CD8-positive, alpha-beta memory T cell (primary cell): ENCODE measurements around the gene DGKA. TPM values are rescaled to one million over a fixed set of nuclear protein-coding genes. Genes with fewer than 3 reads are reported as not detected.
"Not testable (repeated sequence)": the region's sequence is repeated elsewhere in the genome, so short reads cannot be mapped to it uniquely, and the experiment has no call there.

ENCODE experiments used
- CTCF ChIA-PET: fragments of 350-600 bp; sonication (Branson Sonifier 250); formaldehyde crosslinking; loops from one replicate; lab custom pipeline; 2021; ENCODE audit warnings: antibody characterized with exemption; lab: Charles Lee
- POLR2A ChIA-PET: fragments of 350-600 bp; sonication (Branson Sonifier 250); formaldehyde crosslinking; loops from one replicate; lab custom pipeline; 2021; ENCODE audit warnings: antibody characterized with exemption; lab: Charles Lee
- DNase-seq, 5 donors: peaks; one replicate each; pipeline versions ENCODE4 v3.0.0 to v3.0.0-alpha.2; 2020 to 2022; ENCODE audit warnings: mixed read lengths in 1 of 5
- H3K27ac ChIP-seq: one replicate; pipeline ENCODE4 v1.7.0; 2013; ENCODE audit warnings: low read depth, mild to moderate bottlenecking, low read length, moderate library complexity
- H3K27me3 ChIP-seq: 2 replicates; pipeline ENCODE4 v1.7.0; 2013; ENCODE audit warnings: low read length, mild to moderate bottlenecking; ENCODE audit not compliant: insufficient read depth, poor library complexity, severe bottlenecking
- H3K36me3 ChIP-seq: 2 replicates; pipeline ENCODE4 v1.7.0; 2013; ENCODE audit warnings: mild to moderate bottlenecking, low read length, moderate library complexity; ENCODE audit not compliant: insufficient read depth
- H3K4me1 ChIP-seq: 2 replicates; pipeline ENCODE4 v1.7.0; 2013; ENCODE audit warnings: mild to moderate bottlenecking, low read length, moderate library complexity; ENCODE audit not compliant: insufficient read depth
- H3K4me3 ChIP-seq: 2 replicates; pipeline ENCODE4 v1.7.0; 2013; ENCODE audit warnings: mild to moderate bottlenecking, low read length
- H3K9me3 ChIP-seq: 2 replicates; pipeline ENCODE4 v1.7.0; 2013; ENCODE audit warnings: mild to moderate bottlenecking, low read length
- H3K27ac Mint-ChIP-seq, 8 donors: one replicate each; pipeline ENCODE4 v1.8.0; 2020 to 2021; ENCODE audit warnings: mixed read lengths in 8 of 8, mild to moderate bottlenecking in 6 of 8, inconsistent platforms in 3 of 8, moderate library complexity in 3 of 8
- H3K27me3 Mint-ChIP-seq, 2 donors: one replicate each; pipeline ENCODE4 v1.8.0; 2020 to 2021; ENCODE audit warnings: mixed read lengths in 2 of 2, mild to moderate bottlenecking in 1 of 2, moderate library complexity in 1 of 2
- H3K36me3 Mint-ChIP-seq, 3 donors: one replicate each; pipeline ENCODE4 v1.8.0; 2020 to 2021; ENCODE audit warnings: mixed read lengths in 3 of 3, inconsistent platforms in 1 of 3, mild to moderate bottlenecking in 1 of 3
- H3K4me1 Mint-ChIP-seq, 3 donors: one replicate each; pipeline ENCODE4 v1.8.0; 2020 to 2021; ENCODE audit warnings: mixed read lengths in 3 of 3, inconsistent platforms in 1 of 3, mild to moderate bottlenecking in 1 of 3
- H3K4me3 Mint-ChIP-seq, 7 donors: one replicate each; pipeline ENCODE4 v1.8.0; 2020 to 2021; ENCODE audit warnings: mixed read lengths in 7 of 7, mild to moderate bottlenecking in 6 of 7, moderate library complexity in 4 of 7, inconsistent platforms in 2 of 7
- H3K9me3 Mint-ChIP-seq, 5 donors: one replicate each; pipeline ENCODE4 v1.8.0; 2020 to 2022; ENCODE audit warnings: mixed read lengths in 5 of 5, mild to moderate bottlenecking in 3 of 5, moderate library complexity in 2 of 5, inconsistent platforms in 1 of 5
- polyA plus RNA-seq: library from polyadenylated mRNA; unstranded; fragments of 300-500 nt; fragmentation: Illumina TruSeq; gene quantifications from one replicate; pipeline ENCODE4 v1.2.3, GENCODE V29; 2021
- total RNA-seq, 2 experiments: library from RNA; stranded (reverse); gene quantifications; one replicate each; pipeline ENCODE4 v1.2.3, GENCODE V29; 2021

The DGKA gene
- total and polyA plus RNA-seq, 3 experiments from 2014 or later, result 221 to 236 (median 234) TPM

- ChIA-PET CTCF (interaction anchor here (1.1 to 1.3 kb wide), 3 partner anchors 9 to 56 kb away, joined by 3 to 4 read pairs (median 4); no protein-coding TSS in a partner anchor), POLR2A (interaction anchor here (0.5 to 1.4 kb wide), 3 partner anchors 17 to 63 kb away, joined by 3 to 6 read pairs (median 3); partner anchors contain the start of gene RAB5B)
- H3K27me3 Mint-ChIP-seq, result no peaks in the 10 kb centered on the region
- H3K4me3 Mint-ChIP-seq, result no peak overlapping the region
- Histone ChIP-seq H3K36me3 (peaks cover 46% of the 10 kb centered on the region), H3K27me3 (no peaks in the 10 kb centered on the region), H3K9me3 (no peaks in the 10 kb centered on the region), H3K27ac (no peak overlapping the region), H3K4me3 (no peak overlapping the region), H3K4me1 (no peaks in the 10 kb centered on the region)
- peak overlapping the region in 1 of 8 donors; percentile 17 for H3K27ac Mint-ChIP-seq
- DNase-seq, result no peak
- peaks cover 0 to 75% (median 22%) of the 10 kb centered on the region in 3 donors for H3K36me3 Mint-ChIP-seq
- peaks cover 3% of the 10 kb centered on the region in 3 donors for H3K4me1 Mint-ChIP-seq
- H3K9me3 Mint-ChIP-seq, result no peaks in the 10 kb centered on the region
Measured at GRCh38 chr12:55991110-55991509, 60.1 kb downstream of the DGKA start.

- Histone ChIP-seq H3K27me3 (no peaks in the 10 kb centered on the region), H3K4me1 (peaks cover 5% of the 10 kb centered on the region), H3K27ac (no peak overlapping the region), H3K4me3 (no peak overlapping the region), H3K9me3 (no peaks in the 10 kb centered on the region), H3K36me3 (peaks cover 46% of the 10 kb centered on the region)
- Mint-ChIP-seq H3K27ac (peak overlapping the region in 3 of 8 donors; percentile 34 to 69 (median 42)), H3K9me3 (no peaks in the 10 kb centered on the region), H3K36me3 (peaks cover 0 to 61% (median 20%) of the 10 kb centered on the region in 3 donors), H3K4me3 (no peak overlapping the region), H3K27me3 (no peaks in the 10 kb centered on the region), H3K4me1 (peaks cover 7 to 14% (median 9%) of the 10 kb centered on the region in 3 donors)
- POLR2A ChIA-PET, result interaction anchor here (0.6 kb wide), 1 partner anchor 44 kb away, joined by 3 read pairs; no protein-coding TSS in a partner anchor
- DNase-seq, result no peak
- CTCF ChIA-PET, result interaction anchor here (0.8 to 1.5 kb wide), 3 partner anchors 13 to 255 kb away, joined by 3 to 6 read pairs (median 3); partner anchors contain the start of gene ZC3H10
Measured at GRCh38 chr12:55993230-55993853, 62.4 kb downstream of the DGKA start.

- Histone ChIP-seq H3K36me3 (peaks cover 36% of the 10 kb centered on the region), H3K27me3 (no peaks in the 10 kb centered on the region), H3K27ac (no peak overlapping the region), H3K4me3 (no peak overlapping the region), H3K9me3 (no peaks in the 10 kb centered on the region), H3K4me1 (peaks cover 5% of the 10 kb centered on the region)
- no peak overlapping the region for H3K4me3 Mint-ChIP-seq
- no peak for DNase-seq
- no peaks in the 10 kb centered on the region for H3K9me3 Mint-ChIP-seq
- peaks cover 0 to 5% of the 10 kb centered on the region in 2 donors for H3K27me3 Mint-ChIP-seq
- CTCF ChIA-PET, result interaction anchor here (0.6 to 4.7 kb wide), 22 partner anchors 10 to 256 kb away, joined by 3 to 22 read pairs (median 4); partner anchors contain the start of genes DNAJC14, PA2G4 and RAB5B
- H3K4me1 Mint-ChIP-seq, result peaks cover 11 to 14% (median 13%) of the 10 kb centered on the region in 3 donors
- H3K27ac Mint-ChIP-seq, result peak overlapping the region in 1 of 8 donors; percentile 26
- POLR2A ChIA-PET, result interaction anchor here (0.8 kb wide), 1 partner anchor 11 kb away, joined by 3 read pairs; no protein-coding TSS in a partner anchor
- H3K36me3 Mint-ChIP-seq, result peaks cover 0 to 44% (median 18%) of the 10 kb centered on the region in 3 donors
Measured at GRCh38 chr12:55995366-55995765, 64.4 kb downstream of the DGKA start.

- no peak overlapping the region for H3K4me3 ChIP-seq
- no peaks in the 10 kb centered on the region for H3K27me3 ChIP-seq
- Mint-ChIP-seq H3K4me3 (peak overlapping the region in 1 of 7 donors; percentile 37), H3K4me1 (peaks cover 11 to 14% (median 13%) of the 10 kb centered on the region in 3 donors), H3K36me3 (peaks cover 0 to 35% (median 13%) of the 10 kb centered on the region in 3 donors), H3K27ac (peak overlapping the region in 5 of 8 donors; percentile 29 to 83 (median 78)), H3K27me3 (peaks cover 0 to 5% of the 10 kb centered on the region in 2 donors), H3K9me3 (no peaks in the 10 kb centered on the region)
- no peak overlapping the region for H3K27ac ChIP-seq
- H3K4me1 ChIP-seq, result peaks cover 5% of the 10 kb centered on the region
- peaks cover 27% of the 10 kb centered on the region for H3K36me3 ChIP-seq
- POLR2A ChIA-PET, result interaction anchor here (0.8 kb wide), 1 partner anchor 10 kb away, joined by 3 read pairs; no protein-coding TSS in a partner anchor
- DNase-seq, result peak; percentile 43 to 74 (median 60)
- H3K9me3 ChIP-seq, result no peaks in the 10 kb centered on the region
- CTCF ChIA-PET, result interaction anchor here (0.6 to 4.7 kb wide), 30 partner anchors 11 to 257 kb away, joined by 3 to 22 read pairs (median 4); partner anchors contain the start of genes DNAJC14, PA2G4, RAB5B and RNF41
Measured at GRCh38 chr12:55996201-55996714, 65.3 kb downstream of the DGKA start.

GRCh38 chr12:55996715-55997534 lies 66.0 kb downstream of the DGKA start, which contains the start of gene SUOX:
TSS of gene SUOX (plus strand) at chr12:55997276. CDS start at chr12:56002222, 4,946 bp downstream.
- peaks cover 0 to 5% of the 10 kb centered on the region in 2 donors for H3K27me3 Mint-ChIP-seq

GRCh38 chr12:55997535-55997859 lies 66.5 kb downstream of the DGKA start:
- H3K4me1 Mint-ChIP-seq, result peaks cover 11 to 14% (median 13%) of the 10 kb centered on the region in 3 donors
- Histone ChIP-seq H3K27ac (peak overlapping the region; percentile 68), H3K4me3 (no peak overlapping the region), H3K4me1 (peaks cover 5% of the 10 kb centered on the region), H3K9me3 (no peaks in the 10 kb centered on the region), H3K27me3 (no peaks in the 10 kb centered on the region), H3K36me3 (peaks cover 17% of the 10 kb centered on the region)
- peaks cover 0 to 22% (median 7%) of the 10 kb centered on the region in 3 donors for H3K36me3 Mint-ChIP-seq
- H3K27me3 Mint-ChIP-seq, result peaks cover 0 to 5% of the 10 kb centered on the region in 2 donors
- POLR2A ChIA-PET, result interaction anchor here (0.7 to 0.9 kb wide), 2 partner anchors 44 to 115 kb away, joined by 3 read pairs; no protein-coding TSS in a partner anchor
- CTCF ChIA-PET, result interaction anchor here (1.1 to 4.7 kb wide), 4 partner anchors 8 to 31 kb away, joined by 4 to 22 read pairs (median 12); partner anchors contain the start of gene RAB5B
- H3K9me3 Mint-ChIP-seq, result no peaks in the 10 kb centered on the region
- DNase-seq, result no peak
- H3K4me3 Mint-ChIP-seq, result peak overlapping the region in 3 of 7 donors; percentile 31 to 69 (median 44)
- H3K27ac Mint-ChIP-seq, result peak overlapping the region in 1 of 8 donors; percentile 55

More at GRCh38 chr12:55996715-55997534, 66.0 kb downstream of the DGKA start, which contains the start of gene SUOX:
- Histone ChIP-seq H3K27me3 (no peaks in the 10 kb centered on the region), H3K4me3 (peak within 1 kb of the TSS; percentile 17), H3K36me3 (peaks cover 23% of the 10 kb centered on the region), H3K27ac (peak within 1 kb of the TSS; percentile 68), H3K9me3 (no peaks in the 10 kb centered on the region), H3K4me1 (peaks cover 5% of the 10 kb centered on the region)
- H3K9me3 Mint-ChIP-seq, result no peaks in the 10 kb centered on the region
- H3K4me1 Mint-ChIP-seq, result peaks cover 11 to 14% (median 13%) of the 10 kb centered on the region in 3 donors
- CTCF ChIA-PET, result interaction anchor here (0.7 to 4.7 kb wide), 19 partner anchors 9 to 255 kb away, joined by 3 to 22 read pairs (median 4); partner anchors contain the start of genes RAB5B and RNF41
- POLR2A ChIA-PET, result interaction anchor here (0.7 to 0.9 kb wide), 2 partner anchors 44 to 114 kb away, joined by 3 read pairs; no protein-coding TSS in a partner anchor
- H3K4me3 Mint-ChIP-seq, result peak within 1 kb of the TSS in 3 of 7 donors; percentile 37 to 69 (median 44)
- DNase-seq, result no peak
- peaks cover 0 to 28% (median 11%) of the 10 kb centered on the region in 3 donors for H3K36me3 Mint-ChIP-seq
- H3K27ac Mint-ChIP-seq, result peak within 1 kb of the TSS in 5 of 8 donors; percentile 29 to 82 (median 58)

- DNase-seq, H3K4me3 ChIP-seq, H3K36me3 ChIP-seq, H3K27me3 ChIP-seq, H3K36me3 Mint-ChIP-seq, H3K9me3 Mint-ChIP-seq, H3K27ac Mint-ChIP-seq, H3K4me1 ChIP-seq, H3K27me3 Mint-ChIP-seq, POLR2A ChIA-PET, H3K4me3 Mint-ChIP-seq, H3K27ac ChIP-seq, H3K9me3 ChIP-seq: not testable (repeated sequence)
- peaks cover 11 to 14% (median 13%) of the 10 kb centered on the region in 3 donors for H3K4me1 Mint-ChIP-seq
- CTCF ChIA-PET, result interaction anchor here (0.7 to 4.7 kb wide), 2 partner anchors 23 to 25 kb away, joined by 4 to 21 read pairs; partner anchors contain the start of gene RAB5B
Measured at GRCh38 chr12:55999522-55999921, 68.6 kb downstream of the DGKA start.
